Activated CD4-positive, CD25-positive, alpha-beta regulatory T cell treated with anti-CD3 and anti-CD28 coated beads, Interleukin-2, amount 50 U/mL, for 16 hours (primary cell): Measurements from ENCODE around the gene WDR87.
"Not testable (repeated sequence)": the region's sequence is repeated elsewhere in the genome, so short reads cannot be mapped to it uniquely, and the experiment has no call there.

ENCODE experiments used
- DNase-seq: peaks from one replicate; pipeline ENCODE4 v3.0.0-alpha.2; 2020; ENCODE audit warnings: low read depth, low spot score

Gene WDR87

GRCh38 chr19:37931881-37932655 is 25.7 kb upstream of the WDR87 start:
- no peak for DNase-seq

GRCh38 chr19:37930416-37930815 is 24.0 kb upstream of the WDR87 start:
- no peak for DNase-seq

GRCh38 chr19:37929355-37929923 is 23.0 kb upstream of the WDR87 start:
- DNase-seq = no peak

- no peak for DNase-seq
Observed at GRCh38 chr19:37928527-37929286, 22.3 kb upstream of the WDR87 start.

- no peak for DNase-seq
Observed at GRCh38 chr19:37926711-37927110, 20.3 kb upstream of the WDR87 start.

- DNase-seq = no peak
Observed at GRCh38 chr19:37926255-37926654, 19.9 kb upstream of the WDR87 start.

GRCh38 chr19:37925212-37925611 is 18.8 kb upstream of the WDR87 start:
- no peak for DNase-seq

- DNase-seq = not testable (repeated sequence)
Observed at GRCh38 chr19:37924573-37924972, 18.2 kb upstream of the WDR87 start.

- DNase-seq = no peak
Observed at GRCh38 chr19:37920591-37921450, 14.4 kb upstream of the WDR87 start.

GRCh38 chr19:37914908-37915307 is 8.5 kb upstream of the WDR87 start:
- DNase-seq = no peak

GRCh38 chr19:37909661-37910199 is 3.3 kb upstream of the WDR87 start:
- DNase-seq = no peak

GRCh38 chr19:37907735-37908455 is 1.5 kb upstream of the WDR87 start:
- no peak for DNase-seq

GRCh38 chr19:37906869-37907734 is 708 bp upstream of the WDR87 start, which contains the start of gene SIPA1L3:
Gene SIPA1L3, plus strand, starts transcription at chr19:37907208. Its CDS starts 174,358 bp downstream, at chr19:38081566.
- DNase-seq = peak; percentile 87

- DNase-seq = no peak
Observed at GRCh38 chr19:37903096-37903495, 3.3 kb downstream of the WDR87 start.

- peak; percentile 64 for DNase-seq
Observed at GRCh38 chr19:37902668-37903067, 3.7 kb downstream of the WDR87 start.

GRCh38 chr19:37899966-37900365 is 6.4 kb downstream of the WDR87 start:
- no peak for DNase-seq

GRCh38 chr19:37899453-37899852 is 6.9 kb downstream of the WDR87 start:
- DNase-seq = no peak

- no peak for DNase-seq
Observed at GRCh38 chr19:37896180-37896579, 10.2 kb downstream of the WDR87 start.

GRCh38 chr19:37893845-37894575 is 12.4 kb downstream of the WDR87 start:
- DNase-seq = no peak
